ENCODE results near the gene PRICKLE1. TPM values are rescaled to one million over a fixed set of nuclear protein-coding genes. Genes with fewer than 3 reads are reported as not detected.

PRICKLE1 gene
- polyA plus RNA-seq, 1 donor (not counting 4 experiments of a cell fraction or from before 2014, with no cell fraction given), result 3.5 TPM

GRCh38 chr12:42584651-42585111, 4.9 kb downstream of the PRICKLE1 start:
- TF ChIP-seq EZH2 (IDR thresholded peaks at IDR 0.05; ENCODE audit: low read length), result no peak
- TF ChIP-seq, protein P1, sequence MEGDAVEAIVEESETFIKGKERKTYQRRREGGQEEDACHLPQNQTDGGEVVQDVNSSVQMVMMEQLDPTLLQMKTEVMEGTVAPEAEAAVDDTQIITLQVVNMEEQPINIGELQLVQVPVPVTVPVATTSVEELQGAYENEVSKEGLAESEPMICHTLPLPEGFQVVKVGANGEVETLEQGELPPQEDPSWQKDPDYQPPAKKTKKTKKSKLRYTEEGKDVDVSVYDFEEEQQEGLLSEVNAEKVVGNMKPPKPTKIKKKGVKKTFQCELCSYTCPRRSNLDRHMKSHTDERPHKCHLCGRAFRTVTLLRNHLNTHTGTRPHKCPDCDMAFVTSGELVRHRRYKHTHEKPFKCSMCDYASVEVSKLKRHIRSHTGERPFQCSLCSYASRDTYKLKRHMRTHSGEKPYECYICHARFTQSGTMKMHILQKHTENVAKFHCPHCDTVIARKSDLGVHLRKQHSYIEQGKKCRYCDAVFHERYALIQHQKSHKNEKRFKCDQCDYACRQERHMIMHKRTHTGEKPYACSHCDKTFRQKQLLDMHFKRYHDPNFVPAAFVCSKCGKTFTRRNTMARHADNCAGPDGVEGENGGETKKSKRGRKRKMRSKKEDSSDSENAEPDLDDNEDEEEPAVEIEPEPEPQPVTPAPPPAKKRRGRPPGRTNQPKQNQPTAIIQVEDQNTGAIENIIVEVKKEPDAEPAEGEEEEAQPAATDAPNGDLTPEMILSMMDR (optimal IDR thresholded peaks at IDR 0.05 in 1 of 3, IDR thresholded peaks at IDR 0.05 in 1 of 3, conservative IDR thresholded peaks at IDR 0.05 in 1 of 3; ENCODE audit: extremely low read depth in 1 of 3, insufficient read depth in 2 of 3, low read length in 3 of 3), result no peak
- H3K36me3 ChIP-seq (ENCODE audit: control insufficient read depth in 2 of 2, extremely low read depth in 1 of 2, insufficient read depth in 2 of 2, low read length in 2 of 2), result no peaks in the 10 kb centered on the region
- no peak overlapping the region for H2AFZ ChIP-seq (ENCODE audit: control insufficient read depth, low read length)
- H3K4me3 ChIP-seq (ENCODE audit: control insufficient read depth in 2 of 3, extremely low read depth in 1 of 3, insufficient read depth in 2 of 3, low read depth in 1 of 3, low read length in 3 of 3), result no peak overlapping the region
- FAIRE-seq (no peak), DNase-seq (ENCODE audit: low read depth, low spot score) (no peak)
- no peaks in the 10 kb centered on the region for H3K27me3 ChIP-seq (ENCODE audit: control insufficient read depth, extremely low read depth, insufficient read depth, low read length)
- H3K9me1 ChIP-seq (ENCODE audit: control insufficient read depth, extremely low read depth, insufficient read depth, low read length), result peaks cover 2% of the 10 kb centered on the region
- H3K79me2 ChIP-seq (ENCODE audit: control insufficient read depth, insufficient read depth, low read length), result peaks cover 17% of the 10 kb centered on the region
- H3K9ac ChIP-seq (ENCODE audit: control insufficient read depth, extremely low read depth, insufficient read depth, low read length), result no peak overlapping the region
- H3K4me2 ChIP-seq (ENCODE audit: control insufficient read depth, extremely low read depth, insufficient read depth, low read depth, low read length), result peak overlapping the region; percentile 67
- no peaks in the 10 kb centered on the region for H3K9me3 ChIP-seq (ENCODE audit: control insufficient read depth, low read depth, low read length)
- H3K4me1 ChIP-seq (ENCODE audit: control insufficient read depth, extremely low read depth, insufficient read depth, low read length), result peaks cover 28% of the 10 kb centered on the region
- dilution Hi-C loops (cut with MboI; ENCODE audit: extremely low pct_ligation_motif_present, low sequenced_read_pairs), result no loop called here
- no peaks in the 10 kb centered on the region for H4K20me1 ChIP-seq (ENCODE audit: control insufficient read depth, extremely low read depth, insufficient read depth, low read length)
- no peak overlapping the region for H3K27ac ChIP-seq (ENCODE audit: control insufficient read depth, insufficient read depth, low read length)

- FAIRE-seq (no peak), DNase-seq (ENCODE audit: low read depth, low spot score) (no peak)
- Histone ChIP-seq H3K79me2 (ENCODE audit: control insufficient read depth, insufficient read depth, low read length) (peaks cover 8% of the 10 kb centered on the region), H3K9ac (ENCODE audit: control insufficient read depth, extremely low read depth, insufficient read depth, low read length) (no peak overlapping the region), H3K9me3 (ENCODE audit: control insufficient read depth, low read depth, low read length) (no peaks in the 10 kb centered on the region), H2AFZ (ENCODE audit: control insufficient read depth, low read length) (no peak overlapping the region), H3K4me1 (ENCODE audit: control insufficient read depth, extremely low read depth, insufficient read depth, low read length) (peaks cover 21% of the 10 kb centered on the region), H4K20me1 (ENCODE audit: control insufficient read depth, extremely low read depth, insufficient read depth, low read length) (no peaks in the 10 kb centered on the region), H3K36me3 (ENCODE audit: control insufficient read depth in 2 of 2, extremely low read depth in 1 of 2, insufficient read depth in 2 of 2, low read length in 2 of 2) (no peaks in the 10 kb centered on the region), H3K9me1 (ENCODE audit: control insufficient read depth, extremely low read depth, insufficient read depth, low read length) (peaks cover 2% of the 10 kb centered on the region), H3K4me3 (ENCODE audit: control insufficient read depth in 2 of 3, extremely low read depth in 1 of 3, insufficient read depth in 2 of 3, low read depth in 1 of 3, low read length in 3 of 3) (no peak overlapping the region), H3K27me3 (ENCODE audit: control insufficient read depth, extremely low read depth, insufficient read depth, low read length) (no peaks in the 10 kb centered on the region), H3K4me2 (ENCODE audit: control insufficient read depth, extremely low read depth, insufficient read depth, low read depth, low read length) (no peak overlapping the region), H3K27ac (ENCODE audit: control insufficient read depth, insufficient read depth, low read length) (no peak overlapping the region)
- dilution Hi-C loops (cut with MboI; ENCODE audit: extremely low pct_ligation_motif_present, low sequenced_read_pairs), result no loop called here
- TF ChIP-seq, protein P1 (optimal IDR thresholded peaks at IDR 0.05 in 1 of 3, IDR thresholded peaks at IDR 0.05 in 1 of 3, conservative IDR thresholded peaks at IDR 0.05 in 1 of 3; ENCODE audit: extremely low read depth in 1 of 3, insufficient read depth in 2 of 3, low read length in 3 of 3), result no peak
- no peak for TF ChIP-seq EZH2 (IDR thresholded peaks at IDR 0.05; ENCODE audit: low read length)
These were observed 6.5 kb downstream of the PRICKLE1 start for GRCh38 chr12:42583016-42583415.
